Osteoblast (primary cell): Measurements from ENCODE around the gene RAB31. TPM values are rescaled to one million over a fixed set of nuclear protein-coding genes. Genes with fewer than 3 reads are reported as not detected.

Experiments used
- DNase-seq: peaks from one replicate; pipeline ENCODE4 v3.0.0; 2011; ENCODE audit warnings: low spot score, mixed read lengths; ENCODE audit not compliant: insufficient read length; ENCODE audit errors: missing footprints
- H2AFZ ChIP-seq: 2 replicates; pipeline ENCODE4 v1.6.0; 2011; ENCODE audit warnings: mild to moderate bottlenecking, low read length
- H3K27ac ChIP-seq: 2 replicates; pipeline ENCODE4 v1.5.1; 2011; ENCODE audit warnings: mild to moderate bottlenecking, low read depth, low read length, moderate library complexity
- H3K27me3 ChIP-seq: 2 replicates; pipeline ENCODE4 v1.6.0; 2012; ENCODE audit warnings: mild to moderate bottlenecking, control low read depth, inconsistent platforms, low read length, moderate library complexity; ENCODE audit not compliant: insufficient read depth
- H3K36me3 ChIP-seq: 2 replicates; pipeline ENCODE4 v1.5.1; 2011; ENCODE audit warnings: mild to moderate bottlenecking, low read length, control low read depth, moderate library complexity; ENCODE audit not compliant: insufficient read depth
- H3K4me1 ChIP-seq: 2 replicates; pipeline ENCODE4 v1.5.1; 2011; ENCODE audit warnings: mild to moderate bottlenecking, low read length, control low read depth, moderate library complexity; ENCODE audit not compliant: insufficient read depth
- H3K4me2 ChIP-seq: 2 replicates; pipeline ENCODE4 v1.6.0; 2011; ENCODE audit warnings: mild to moderate bottlenecking, low read length; ENCODE audit not compliant: insufficient read depth
- H3K4me3 ChIP-seq: fragments of 200-600 bp; sonication (generic); 3 replicates; pipeline ENCODE4 v1.5.1; 2012; ENCODE audit warnings: mild to moderate bottlenecking, low read length, inconsistent platforms; ENCODE audit not compliant: insufficient read depth
- H3K79me2 ChIP-seq: 2 replicates; pipeline ENCODE4 v1.6.0; 2012; ENCODE audit warnings: mild to moderate bottlenecking, low read length, control low read depth, inconsistent platforms; ENCODE audit not compliant: insufficient read depth
- H3K9me3 ChIP-seq: 2 replicates; pipeline ENCODE4 v1.5.1; 2011; ENCODE audit warnings: low read depth, low read length, control low read depth
- H4K20me1 ChIP-seq: 2 replicates; pipeline ENCODE4 v1.6.0; 2012; ENCODE audit warnings: mild to moderate bottlenecking, low read length, control low read depth; ENCODE audit not compliant: insufficient read depth
- CTCF ChIP-seq: IDR thresholded peaks from 2 replicates; pipeline ENCODE4 v1.5.1; 2011; ENCODE audit warnings: mild to moderate bottlenecking, low read depth, low read length, moderate library complexity; ENCODE audit errors: extremely low read depth
- total RNA-seq: library from RNA; depleted of rRNA; stranded (reverse); fragments of >200 nt; gene quantifications from 2 replicates; pipeline ENCODE4 v1.2.3, GENCODE V29; 2012

RAB31 gene
- total RNA-seq, 1 donor, result 120 TPM

GRCh38 chr18:9822587-9823185, 114.6 kb downstream of the RAB31 start:
- Histone ChIP-seq H3K27me3 (no peaks in the 10 kb centered on the region), H3K4me2 (no peak overlapping the region), H3K4me1 (peaks cover 26% of the 10 kb centered on the region), H3K36me3 (no peaks in the 10 kb centered on the region), H3K9me3 (no peaks in the 10 kb centered on the region), H3K79me2 (peaks cover 4% of the 10 kb centered on the region), H2AFZ (no peak overlapping the region), H3K27ac (no peak overlapping the region), H4K20me1 (no peaks in the 10 kb centered on the region), H3K4me3 (no peak overlapping the region)
- TF ChIP-seq CTCF, result no peak
- DNase-seq, result no peak

GRCh38 chr18:9823805-9824473, 115.8 kb downstream of the RAB31 start:
- H3K4me2 ChIP-seq, result peak overlapping the region; percentile 22
- no peak overlapping the region for H3K4me3 ChIP-seq
- H3K4me1 ChIP-seq, result peaks cover 37% of the 10 kb centered on the region
- no peak for TF ChIP-seq CTCF
- no peaks in the 10 kb centered on the region for H3K9me3 ChIP-seq
- H2AFZ ChIP-seq, result no peak overlapping the region
- no peaks in the 10 kb centered on the region for H3K36me3 ChIP-seq
- no peaks in the 10 kb centered on the region for H4K20me1 ChIP-seq
- no peaks in the 10 kb centered on the region for H3K27me3 ChIP-seq
- peaks cover 4% of the 10 kb centered on the region for H3K79me2 ChIP-seq
- no peak for DNase-seq
- H3K27ac ChIP-seq, result peak overlapping the region; percentile 80

GRCh38 chr18:9824474-9824832, 116.4 kb downstream of the RAB31 start:
- DNase-seq, result no peak
- Histone ChIP-seq H3K27ac (peak overlapping the region; percentile 80), H3K4me3 (no peak overlapping the region), H3K27me3 (no peaks in the 10 kb centered on the region), H3K36me3 (no peaks in the 10 kb centered on the region), H3K79me2 (peaks cover 8% of the 10 kb centered on the region), H3K4me2 (peak overlapping the region; percentile 22), H3K9me3 (no peaks in the 10 kb centered on the region), H3K4me1 (peaks cover 37% of the 10 kb centered on the region), H4K20me1 (no peaks in the 10 kb centered on the region), H2AFZ (no peak overlapping the region)
- TF ChIP-seq CTCF, result no peak

- H3K4me2 ChIP-seq, result peak overlapping the region; percentile 19
- H3K36me3 ChIP-seq, result no peaks in the 10 kb centered on the region
- no peaks in the 10 kb centered on the region for H4K20me1 ChIP-seq
- peaks cover 10% of the 10 kb centered on the region for H3K79me2 ChIP-seq
- no peak for DNase-seq
- H3K4me3 ChIP-seq, result no peak overlapping the region
- no peak for TF ChIP-seq CTCF
- peak overlapping the region; percentile 80 for H3K27ac ChIP-seq
- H3K27me3 ChIP-seq, result no peaks in the 10 kb centered on the region
- H3K4me1 ChIP-seq, result peaks cover 37% of the 10 kb centered on the region
- no peak overlapping the region for H2AFZ ChIP-seq
- H3K9me3 ChIP-seq, result no peaks in the 10 kb centered on the region
Observed at GRCh38 chr18:9824952-9825371, 116.9 kb downstream of the RAB31 start.
